ENCODE results near the gene MAP3K20. TPM values are rescaled to one million over a fixed set of nuclear protein-coding genes. Genes with fewer than 3 reads are reported as not detected.

The MAP3K20 gene
- total RNA-seq, 1 donor from 2014 or later: 11.8 TPM

- no peak overlapping the region for H3K4me3 Mint-ChIP-seq (ENCODE audit: unreplicated experiment)
- DNase-seq (ENCODE audit: low spot score): no peak
- H3K27ac Mint-ChIP-seq (ENCODE audit: unreplicated experiment): no peak overlapping the region
- H3K36me3 Mint-ChIP-seq (ENCODE audit: low read depth, unreplicated experiment): no peaks in the 10 kb centered on the region
- TF ChIP-seq CTCF (IDR thresholded peaks at IDR 0.05; ENCODE audit: unreplicated experiment): no peak
- peaks cover 3% of the 10 kb centered on the region for H3K4me1 Mint-ChIP-seq (ENCODE audit: unreplicated experiment)
- H3K9me3 Mint-ChIP-seq (ENCODE audit: unreplicated experiment): no peaks in the 10 kb centered on the region
- H3K27me3 Mint-ChIP-seq (ENCODE audit: unreplicated experiment): no peaks in the 10 kb centered on the region
Observed at GRCh38 chr2:173223871-173224270, 148.2 kb downstream of the MAP3K20 start.

GRCh38 chr2:173226899-173227698, 151.5 kb downstream of the MAP3K20 start:
- no peaks in the 10 kb centered on the region for H3K9me3 Mint-ChIP-seq (ENCODE audit: unreplicated experiment)
- H3K4me3 Mint-ChIP-seq (ENCODE audit: unreplicated experiment): no peak overlapping the region
- TF ChIP-seq CTCF (IDR thresholded peaks at IDR 0.05; ENCODE audit: unreplicated experiment): no peak
- no peaks in the 10 kb centered on the region for H3K36me3 Mint-ChIP-seq (ENCODE audit: low read depth, unreplicated experiment)
- no peaks in the 10 kb centered on the region for H3K4me1 Mint-ChIP-seq (ENCODE audit: unreplicated experiment)
- DNase-seq (ENCODE audit: low spot score): no peak
- H3K27ac Mint-ChIP-seq (ENCODE audit: unreplicated experiment): no peak overlapping the region
- no peaks in the 10 kb centered on the region for H3K27me3 Mint-ChIP-seq (ENCODE audit: unreplicated experiment)

DNA sequence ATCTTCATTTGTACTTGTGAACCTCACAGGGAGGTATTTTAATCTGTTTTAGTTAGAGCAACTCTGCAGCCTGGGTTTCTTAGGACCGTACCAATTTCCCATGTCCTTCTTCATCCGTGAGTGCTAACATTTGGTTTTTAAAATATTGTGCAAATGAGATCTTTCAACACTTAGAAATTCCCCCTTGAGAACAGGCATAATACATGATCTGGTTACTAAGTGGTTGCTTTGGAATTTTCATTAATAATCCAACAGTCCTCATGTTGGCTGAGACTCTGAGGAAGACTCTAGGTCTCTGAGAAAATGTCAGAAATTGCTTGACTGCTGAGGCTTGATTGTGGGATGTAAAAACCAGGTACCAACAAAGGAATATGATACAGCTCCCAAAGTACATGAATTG, 153.4 kb downstream of the MAP3K20 start:
- H3K27ac Mint-ChIP-seq (ENCODE audit: unreplicated experiment): no peak overlapping the region
- no peaks in the 10 kb centered on the region for H3K27me3 Mint-ChIP-seq (ENCODE audit: unreplicated experiment)
- DNase-seq (ENCODE audit: low spot score): no peak
- no peak overlapping the region for H3K4me3 Mint-ChIP-seq (ENCODE audit: unreplicated experiment)
- no peak for TF ChIP-seq CTCF (IDR thresholded peaks at IDR 0.05; ENCODE audit: unreplicated experiment)
- no peaks in the 10 kb centered on the region for H3K9me3 Mint-ChIP-seq (ENCODE audit: unreplicated experiment)
- H3K4me1 Mint-ChIP-seq (ENCODE audit: unreplicated experiment): no peaks in the 10 kb centered on the region
- H3K36me3 Mint-ChIP-seq (ENCODE audit: low read depth, unreplicated experiment): peaks cover 7% of the 10 kb centered on the region

GRCh38 chr2:173230181-173230580, 154.5 kb downstream of the MAP3K20 start:
- Mint-ChIP-seq H3K27ac (ENCODE audit: unreplicated experiment) (no peak overlapping the region), H3K4me3 (ENCODE audit: unreplicated experiment) (no peak overlapping the region), H3K27me3 (ENCODE audit: unreplicated experiment) (no peaks in the 10 kb centered on the region), H3K9me3 (ENCODE audit: unreplicated experiment) (no peaks in the 10 kb centered on the region), H3K36me3 (ENCODE audit: low read depth, unreplicated experiment) (peaks cover 17% of the 10 kb centered on the region), H3K4me1 (ENCODE audit: unreplicated experiment) (no peaks in the 10 kb centered on the region)
- no peak for TF ChIP-seq CTCF (IDR thresholded peaks at IDR 0.05; ENCODE audit: unreplicated experiment)
- DNase-seq (ENCODE audit: low spot score): no peak

GRCh38 chr2:173231042-173231441, 155.4 kb downstream of the MAP3K20 start:
- Mint-ChIP-seq H3K9me3 (ENCODE audit: unreplicated experiment) (no peaks in the 10 kb centered on the region), H3K36me3 (ENCODE audit: low read depth, unreplicated experiment) (peaks cover 17% of the 10 kb centered on the region), H3K27ac (ENCODE audit: unreplicated experiment) (no peak overlapping the region), H3K4me1 (ENCODE audit: unreplicated experiment) (peaks cover 4% of the 10 kb centered on the region), H3K27me3 (ENCODE audit: unreplicated experiment) (no peaks in the 10 kb centered on the region), H3K4me3 (ENCODE audit: unreplicated experiment) (no peak overlapping the region)
- TF ChIP-seq CTCF (IDR thresholded peaks at IDR 0.05; ENCODE audit: unreplicated experiment): no peak
- DNase-seq (ENCODE audit: low spot score): no peak
